HG03342 (cell line): ENCODE results near the gene DPF3.

Experiments used
- ATAC-seq: cut with Tn5 transposase; IDR thresholded peaks from one replicate; pipeline ENCODE4 v1.9.1; 2021; ENCODE audit warnings: mild to moderate bottlenecking, moderate library complexity; ENCODE audit not compliant: unreplicated experiment

DPF3 gene

GRCh38 chr14:72688990-72689671 is 204.8 kb downstream of the DPF3 start:
- ATAC-seq = no peak

- no peak for ATAC-seq
Observed at GRCh38 chr14:72686832-72687231, 207.1 kb downstream of the DPF3 start.

- ATAC-seq = no peak
Observed at GRCh38 chr14:72686101-72686500, 207.8 kb downstream of the DPF3 start.

- ATAC-seq = no peak
Observed at GRCh38 chr14:72685456-72685855, 208.4 kb downstream of the DPF3 start.

- no peak for ATAC-seq
Observed at GRCh38 chr14:72683787-72684186, 210.1 kb downstream of the DPF3 start.

GRCh38 chr14:72682188-72682587 is 211.7 kb downstream of the DPF3 start:
- no peak for ATAC-seq

GRCh38 chr14:72680853-72681640 is 212.9 kb downstream of the DPF3 start:
- no peak for ATAC-seq

GRCh38 chr14:72679536-72680151 is 214.3 kb downstream of the DPF3 start:
- no peak for ATAC-seq

GRCh38 chr14:72679141-72679535 is 214.8 kb downstream of the DPF3 start:
- ATAC-seq = no peak

- no peak for ATAC-seq
Observed at GRCh38 chr14:72678356-72678755, 215.5 kb downstream of the DPF3 start.

DNA sequence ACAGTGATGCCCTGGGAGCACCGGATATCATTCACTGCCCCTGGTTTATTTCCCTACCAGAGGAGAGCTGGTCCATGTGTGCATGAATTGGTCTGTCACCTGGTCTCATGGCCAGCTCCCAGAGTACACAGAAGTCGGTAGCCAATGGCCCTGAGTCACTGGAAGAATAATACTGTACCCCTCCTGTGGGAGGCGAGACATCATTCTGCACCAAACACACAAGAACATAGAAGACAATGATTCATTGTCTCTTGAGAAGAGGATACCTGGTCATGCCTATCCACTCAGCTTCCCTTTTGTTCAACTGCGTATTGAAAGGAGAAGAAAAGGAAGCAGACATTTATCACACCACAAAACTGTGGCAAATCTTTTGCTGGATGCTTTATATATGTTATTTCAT is 216.2 kb downstream of the DPF3 start:
- no peak for ATAC-seq

GRCh38 chr14:72675126-72675525 is 218.8 kb downstream of the DPF3 start:
- no peak for ATAC-seq

GRCh38 chr14:72673179-72673578 is 220.7 kb downstream of the DPF3 start:
- no peak for ATAC-seq

GRCh38 chr14:72666610-72667009 is 227.3 kb downstream of the DPF3 start:
- ATAC-seq = no peak

GRCh38 chr14:72665259-72665658 is 228.6 kb downstream of the DPF3 start:
- ATAC-seq = no peak

GRCh38 chr14:72664651-72665050 is 229.2 kb downstream of the DPF3 start:
- no peak for ATAC-seq

DNA sequence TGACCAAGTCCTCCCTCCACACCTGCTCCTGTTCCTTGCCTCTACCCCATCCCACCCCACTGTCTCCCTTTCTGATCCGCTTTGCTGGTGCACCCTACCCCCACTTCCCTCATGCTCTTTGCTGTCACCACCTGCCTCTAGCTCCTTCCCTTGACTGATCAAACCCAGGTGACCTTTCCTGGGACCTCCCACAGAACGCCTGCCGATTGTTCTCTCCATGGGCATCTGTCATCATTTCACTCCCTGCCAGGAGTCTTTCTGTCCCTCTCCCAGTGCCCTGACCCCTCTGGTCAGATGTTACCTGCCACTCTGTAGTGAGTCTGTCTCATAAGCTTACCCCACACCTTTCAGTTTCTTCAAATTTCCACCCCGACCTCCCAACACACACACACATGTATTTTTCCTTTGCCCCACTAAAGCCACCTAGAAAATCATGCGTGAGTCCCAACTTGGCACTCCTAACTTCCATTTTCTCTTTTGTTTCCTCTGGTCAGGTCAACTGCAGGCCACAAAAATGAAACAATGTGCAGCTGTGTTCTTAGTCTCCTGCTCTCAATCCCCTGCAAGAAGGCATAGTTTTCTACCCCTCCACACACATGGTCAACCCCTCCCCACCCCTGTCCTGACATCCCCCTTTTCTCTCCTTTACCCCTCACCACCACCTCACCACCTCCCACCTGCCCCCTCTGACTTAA is 229.8 kb downstream of the DPF3 start:
- no peak for ATAC-seq

DNA sequence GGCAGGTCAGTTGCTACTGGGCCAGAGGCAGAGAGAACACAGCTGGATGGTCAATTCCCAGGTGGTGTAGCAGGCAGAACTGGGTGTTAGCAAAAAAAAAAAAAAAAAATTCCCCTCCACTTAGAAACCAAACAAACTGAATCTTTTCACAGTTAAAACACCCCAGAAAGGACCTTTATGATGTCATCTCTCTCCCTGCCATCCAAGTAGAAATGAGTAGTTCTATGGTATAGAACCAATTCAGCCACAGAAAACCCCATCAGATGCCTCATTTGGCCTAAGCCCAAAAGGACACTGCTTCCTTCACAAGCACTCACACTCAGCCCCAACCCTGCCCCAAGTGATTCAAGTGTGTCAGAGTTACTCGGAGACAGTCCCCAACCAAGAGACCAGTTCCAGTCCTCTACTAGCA is 230.8 kb downstream of the DPF3 start:
- ATAC-seq = no peak

DNA sequence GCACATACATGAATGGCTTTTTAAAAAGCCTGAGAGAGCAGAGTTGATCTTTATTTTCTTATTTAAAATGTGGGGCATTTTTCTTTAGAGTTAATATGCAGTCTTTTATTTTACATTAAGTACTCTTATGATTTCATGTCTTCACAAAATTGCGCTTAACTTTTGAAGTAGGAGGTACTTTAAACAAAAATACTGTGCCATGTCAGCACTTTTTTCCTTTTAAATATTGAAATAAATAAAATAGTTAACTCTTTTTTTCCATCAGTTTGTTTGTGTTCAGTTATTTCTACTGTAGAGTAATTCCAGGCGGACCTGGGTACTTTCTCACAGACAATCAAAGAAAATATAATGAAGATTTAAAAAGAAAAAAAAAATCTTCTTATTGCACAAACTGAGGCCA is 231.7 kb downstream of the DPF3 start:
- no peak for ATAC-seq

DNA sequence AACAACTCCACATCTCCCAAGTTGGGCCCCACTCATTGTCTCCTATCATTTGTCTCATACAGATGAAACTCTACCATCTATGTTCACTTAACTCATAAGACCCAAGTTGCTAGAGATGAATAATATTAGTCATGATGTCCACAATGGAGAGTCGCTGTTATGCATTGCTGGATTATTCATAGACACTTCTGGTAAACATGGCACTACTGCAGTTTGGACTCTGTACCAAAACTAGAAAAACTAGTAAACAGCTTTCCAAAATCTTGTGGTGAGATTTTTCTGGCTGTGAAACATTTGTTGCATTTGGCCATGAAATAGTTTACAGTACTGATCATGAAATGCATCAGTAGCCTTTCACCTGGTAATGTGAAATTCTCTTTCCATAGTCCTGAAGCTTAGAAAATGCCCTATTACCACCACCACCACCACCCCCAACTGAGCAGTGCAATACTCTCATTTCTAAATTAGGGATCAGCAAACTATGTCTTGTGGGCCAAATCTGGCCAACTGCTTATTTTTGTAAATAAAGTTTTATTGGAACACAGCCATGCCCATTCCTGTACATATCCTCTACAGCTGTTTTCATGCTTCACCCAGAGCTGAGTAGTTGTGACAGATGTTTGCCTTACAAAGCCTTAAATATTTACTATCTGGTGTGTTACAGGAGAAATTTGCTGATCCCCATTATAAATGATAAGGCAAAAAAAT is 236.5 kb downstream of the DPF3 start:
- ATAC-seq = no peak

GRCh38 chr14:72653026-72653425 is 240.9 kb downstream of the DPF3 start:
- no peak for ATAC-seq
